Muscle layer of colon (tissue), 2 donors: Measurements from ENCODE around the gene UNC45B.
"Not testable (repeated sequence)": the region's sequence is repeated elsewhere in the genome, so short reads cannot be mapped to it uniquely, and the experiment has no call there.

ENCODE experiments used
- H3K27ac ChIP-seq: one replicate; pipeline ENCODE4 v1.7.0; 2013; ENCODE audit warnings: low read depth, mild to moderate bottlenecking, low read length, moderate library complexity
- H3K27me3 ChIP-seq, 2 donors: one replicate each; pipeline ENCODE4 v1.7.0; 2013; ENCODE audit warnings: low read length in 2 of 2, mild to moderate bottlenecking in 2 of 2; ENCODE audit not compliant: insufficient read depth in 2 of 2, control insufficient read depth in 1 of 2
- H3K36me3 ChIP-seq: one replicate; pipeline ENCODE4 v1.7.0; 2013; ENCODE audit warnings: mild to moderate bottlenecking, low read length; ENCODE audit not compliant: insufficient read depth
- H3K4me1 ChIP-seq: one replicate; pipeline ENCODE4 v1.7.0; 2013; ENCODE audit warnings: mild to moderate bottlenecking, low read length; ENCODE audit not compliant: insufficient read depth
- H3K4me3 ChIP-seq, 2 donors: one replicate each; pipeline ENCODE4 v1.7.0; 2013; ENCODE audit warnings: low read length in 2 of 2, low read depth in 1 of 2, mild to moderate bottlenecking in 1 of 2, moderate library complexity in 1 of 2
- H3K9ac ChIP-seq: one replicate; pipeline ENCODE4 v1.7.0; 2013; ENCODE audit warnings: low read length
- H3K9me3 ChIP-seq: one replicate; pipeline ENCODE4 v1.7.0; 2013; ENCODE audit warnings: mild to moderate bottlenecking, low read length
- donor health status: abdominal sarcoma.
- donor health status: Adenocarcinoma of cecum.

The UNC45B gene

DNA sequence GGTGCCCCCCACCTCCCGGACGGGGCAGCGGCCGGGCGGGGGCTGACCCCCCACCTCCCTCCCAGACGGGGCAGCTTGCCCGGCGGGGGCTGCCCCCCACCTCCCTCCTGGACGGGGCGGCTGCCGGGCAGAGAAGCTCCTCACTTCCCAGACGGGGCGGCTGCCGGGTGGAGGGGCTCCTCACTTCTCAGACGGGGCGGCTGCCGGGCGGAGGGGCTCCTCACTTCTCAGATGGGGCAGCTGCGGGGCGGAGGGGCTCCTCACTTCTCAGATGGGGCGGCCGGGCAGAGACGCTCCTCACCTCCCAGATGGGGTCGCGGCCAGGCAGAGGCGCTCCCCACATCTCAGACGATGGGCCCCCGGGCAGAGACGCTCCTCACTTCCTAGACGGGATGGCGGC lies 47.4 kb downstream of the UNC45B start:
- H3K36me3 ChIP-seq, H3K27ac ChIP-seq, H3K4me3 ChIP-seq, H3K9me3 ChIP-seq, H3K9ac ChIP-seq, H3K27me3 ChIP-seq, H3K4me1 ChIP-seq: not testable (repeated sequence)

DNA sequence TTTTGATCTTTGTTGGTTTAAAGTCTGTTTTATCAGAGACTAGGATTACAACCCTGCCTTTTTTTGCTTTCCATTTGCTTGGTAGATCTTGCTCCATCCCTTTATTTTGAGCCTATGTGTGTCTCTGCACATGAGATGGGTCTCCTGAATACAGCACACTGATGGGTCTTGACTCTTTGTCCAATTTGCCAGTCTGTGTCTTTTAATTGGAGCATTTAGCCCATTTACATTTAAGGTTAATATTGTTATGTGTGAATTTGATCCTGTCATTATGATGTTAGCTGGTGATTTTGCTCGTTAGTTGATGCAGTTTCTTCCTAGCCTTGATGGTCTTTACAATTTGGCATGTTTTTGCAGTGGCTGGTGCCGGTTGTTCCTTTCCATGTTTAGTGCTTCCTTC lies 55.0 kb downstream of the UNC45B start:
- not testable (repeated sequence) for H3K36me3 ChIP-seq, H3K9ac ChIP-seq, H3K27ac ChIP-seq, H3K9me3 ChIP-seq, H3K4me3 ChIP-seq, H3K4me1 ChIP-seq, H3K27me3 ChIP-seq

DNA sequence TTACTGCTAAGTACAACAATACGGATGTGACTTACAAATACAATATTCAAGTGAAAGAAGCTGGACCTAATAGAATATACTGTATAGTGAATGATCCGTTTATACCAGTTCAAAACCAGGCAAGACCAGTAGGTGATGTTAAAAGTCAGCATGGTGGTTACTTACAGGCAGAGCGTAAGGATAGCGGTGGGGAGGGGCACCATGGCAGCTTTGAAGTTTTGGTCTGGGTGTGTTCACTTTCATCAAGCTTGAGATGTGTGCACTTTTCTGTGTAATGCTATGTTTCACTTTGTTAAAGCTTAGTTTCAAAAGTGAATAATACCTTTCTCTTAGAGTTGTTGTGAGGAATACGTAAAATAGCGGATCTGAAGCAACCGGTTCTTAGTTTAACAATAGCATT lies 63.1 kb downstream of the UNC45B start:
- no peaks in the 10 kb centered on the region for H3K4me1 ChIP-seq
- no peak overlapping the region for H3K9ac ChIP-seq
- no peak overlapping the region for H3K27ac ChIP-seq
- no peaks in the 10 kb centered on the region for H3K27me3 ChIP-seq
- H3K36me3 ChIP-seq: no peaks in the 10 kb centered on the region
- no peaks in the 10 kb centered on the region for H3K9me3 ChIP-seq
- no peak overlapping the region for H3K4me3 ChIP-seq

DNA sequence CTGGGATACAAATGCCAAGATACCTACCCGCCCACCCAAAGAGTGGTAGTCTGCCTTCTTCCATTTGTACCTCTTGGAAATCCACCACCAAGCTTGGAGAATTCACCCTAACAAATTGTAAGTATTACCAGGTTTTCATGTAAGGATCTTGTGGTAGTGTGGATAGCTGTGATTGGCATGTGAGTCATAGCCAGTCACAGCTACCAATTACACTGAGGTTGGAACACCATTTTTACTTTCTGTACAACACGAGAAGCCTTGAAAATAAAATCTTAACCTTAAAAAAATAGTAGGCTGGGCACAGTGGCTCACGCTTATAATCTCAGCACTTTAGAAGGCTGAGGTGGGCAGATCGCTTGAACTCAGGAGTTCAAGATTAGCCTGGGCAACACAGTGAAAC lies 65.1 kb downstream of the UNC45B start:
- no peaks in the 10 kb centered on the region for H3K36me3 ChIP-seq
- H3K27me3 ChIP-seq: no peaks in the 10 kb centered on the region
- no peak overlapping the region for H3K27ac ChIP-seq
- no peak overlapping the region for H3K9ac ChIP-seq
- H3K9me3 ChIP-seq: no peaks in the 10 kb centered on the region
- no peaks in the 10 kb centered on the region for H3K4me1 ChIP-seq
- H3K4me3 ChIP-seq: no peak overlapping the region

DNA sequence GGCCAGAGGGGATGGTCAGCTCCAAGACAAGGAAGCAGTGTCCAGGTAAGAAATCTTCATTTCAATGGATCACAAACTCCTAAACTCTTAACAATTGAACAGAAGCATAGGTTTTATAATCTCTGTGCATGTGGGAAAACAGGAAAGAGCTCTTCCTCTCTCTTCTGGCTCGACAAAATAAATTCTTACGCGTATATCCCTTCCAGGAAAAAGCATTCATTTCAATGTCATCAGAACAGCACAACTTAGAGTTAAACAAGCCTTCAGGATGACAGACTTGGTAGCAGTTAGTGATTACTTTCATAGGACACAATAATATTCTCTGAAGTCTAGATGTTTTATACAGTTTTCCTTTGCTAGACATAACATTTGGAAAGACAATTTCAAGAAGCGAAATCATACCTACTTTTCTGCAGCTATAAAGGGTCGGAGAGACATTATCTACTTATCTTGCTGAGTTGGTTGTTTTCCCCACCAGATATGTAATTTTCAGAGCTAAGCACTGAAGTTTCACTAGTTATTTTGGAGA lies 65.9 kb downstream of the UNC45B start:
- Histone ChIP-seq H3K27me3 (no peaks in the 10 kb centered on the region), H3K27ac (no peak overlapping the region), H3K9me3 (no peaks in the 10 kb centered on the region), H3K9ac (no peak overlapping the region), H3K4me1 (no peaks in the 10 kb centered on the region), H3K36me3 (no peaks in the 10 kb centered on the region), H3K4me3 (no peak overlapping the region)

DNA sequence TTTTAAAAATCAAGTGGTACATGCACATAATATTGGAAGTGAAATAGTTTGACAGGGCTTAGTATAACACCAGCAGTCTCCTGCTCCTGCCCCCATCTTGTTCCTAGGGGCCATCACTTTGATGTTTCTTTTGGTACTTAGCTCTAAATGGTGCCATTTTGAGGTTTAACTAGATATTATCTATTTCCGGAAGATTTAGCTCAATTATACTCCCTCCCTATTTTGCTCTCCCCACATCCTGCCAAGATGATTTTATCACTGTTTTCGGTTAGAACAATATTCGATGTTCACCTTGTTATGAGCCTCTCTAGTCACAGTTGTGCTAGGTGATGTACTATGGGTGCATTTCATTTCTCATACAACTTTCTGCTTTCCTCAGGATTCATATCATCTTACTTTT lies 66.6 kb downstream of the UNC45B start:
- Histone ChIP-seq H3K9ac (no peak overlapping the region), H3K4me1 (no peaks in the 10 kb centered on the region), H3K9me3 (no peaks in the 10 kb centered on the region), H3K27me3 (no peaks in the 10 kb centered on the region), H3K4me3 (no peak overlapping the region), H3K27ac (no peak overlapping the region), H3K36me3 (no peaks in the 10 kb centered on the region)

DNA sequence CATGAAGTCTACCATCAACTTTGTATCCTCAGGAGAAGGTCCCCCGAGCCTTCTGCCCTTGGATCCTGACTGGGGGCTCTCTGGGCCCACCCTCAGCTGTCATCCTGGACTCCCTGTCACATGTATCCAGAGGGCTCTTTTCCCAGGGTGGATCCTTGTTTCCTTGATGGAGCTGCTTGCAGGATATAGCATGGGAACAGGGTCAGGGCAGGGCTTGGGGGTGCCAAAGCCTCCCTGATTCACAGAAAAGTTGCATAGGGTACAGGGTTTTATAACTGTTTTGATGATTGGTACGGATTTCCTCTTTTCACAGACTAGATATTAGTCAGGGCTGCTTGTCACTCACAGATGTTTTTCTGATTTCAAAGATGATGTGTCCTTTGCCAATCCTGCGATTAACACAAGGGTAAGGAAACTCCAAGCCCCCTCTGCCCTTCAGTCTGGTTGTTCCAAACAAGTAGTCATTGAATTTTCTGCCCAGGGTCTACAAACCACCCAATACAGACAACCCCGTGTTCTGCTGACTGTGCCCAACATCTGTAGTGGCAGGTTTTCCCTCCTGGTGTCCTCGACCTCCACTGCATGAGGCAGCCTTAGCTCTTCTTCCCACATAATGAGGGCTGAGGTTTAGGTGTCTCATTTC lies 67.1 kb downstream of the UNC45B start:
- H3K9ac ChIP-seq: no peak overlapping the region
- no peak overlapping the region for H3K4me3 ChIP-seq
- no peaks in the 10 kb centered on the region for H3K36me3 ChIP-seq
- H3K4me1 ChIP-seq: no peaks in the 10 kb centered on the region
- no peaks in the 10 kb centered on the region for H3K27me3 ChIP-seq
- H3K9me3 ChIP-seq: no peaks in the 10 kb centered on the region
- no peak overlapping the region for H3K27ac ChIP-seq

DNA sequence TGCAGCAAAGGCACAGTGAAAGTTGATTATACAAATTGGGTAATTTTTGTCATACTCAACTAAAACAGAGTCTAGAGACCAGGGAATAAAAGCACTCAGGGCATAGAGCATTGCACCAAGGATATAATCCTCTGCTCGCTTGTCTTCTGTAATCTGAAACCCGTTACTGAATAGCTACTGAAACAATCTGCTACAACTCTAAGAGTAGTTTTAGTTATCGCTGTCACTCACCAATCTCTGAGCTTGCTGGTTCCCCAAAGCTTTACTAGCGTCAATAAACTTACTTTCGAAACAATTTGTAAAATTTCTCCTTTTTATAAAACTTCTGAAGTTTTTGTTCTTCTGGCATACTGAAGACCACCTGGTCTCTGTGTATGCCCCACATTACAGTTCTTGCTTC lies 69.5 kb downstream of the UNC45B start:
- Histone ChIP-seq H3K9me3 (no peaks in the 10 kb centered on the region), H3K27ac (no peak overlapping the region), H3K36me3 (no peaks in the 10 kb centered on the region), H3K4me1 (no peaks in the 10 kb centered on the region), H3K4me3 (no peak overlapping the region), H3K9ac (no peak overlapping the region), H3K27me3 (no peaks in the 10 kb centered on the region)

DNA sequence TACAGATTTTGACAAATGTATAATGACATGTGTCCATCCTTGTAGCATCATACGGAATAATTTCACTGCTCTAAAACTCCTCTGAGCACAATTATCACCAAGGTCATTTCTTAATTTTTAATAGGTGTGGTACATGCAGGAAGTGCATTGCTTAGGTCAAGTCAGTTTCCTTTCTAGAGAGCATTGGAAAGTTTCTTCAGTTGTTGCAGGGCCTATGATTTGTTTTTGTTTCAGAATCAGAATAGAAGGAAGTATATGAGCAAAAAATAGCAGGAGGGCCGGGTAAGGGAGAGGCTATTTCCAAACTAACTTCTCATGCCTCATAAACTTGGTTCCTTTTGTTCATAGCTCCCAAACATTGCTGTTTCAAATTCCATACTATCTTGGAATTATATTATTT lies 71.3 kb downstream of the UNC45B start:
- no peaks in the 10 kb centered on the region for H3K4me1 ChIP-seq
- H3K27ac ChIP-seq: no peak overlapping the region
- H3K9me3 ChIP-seq: peaks cover 3% of the 10 kb centered on the region

DNA sequence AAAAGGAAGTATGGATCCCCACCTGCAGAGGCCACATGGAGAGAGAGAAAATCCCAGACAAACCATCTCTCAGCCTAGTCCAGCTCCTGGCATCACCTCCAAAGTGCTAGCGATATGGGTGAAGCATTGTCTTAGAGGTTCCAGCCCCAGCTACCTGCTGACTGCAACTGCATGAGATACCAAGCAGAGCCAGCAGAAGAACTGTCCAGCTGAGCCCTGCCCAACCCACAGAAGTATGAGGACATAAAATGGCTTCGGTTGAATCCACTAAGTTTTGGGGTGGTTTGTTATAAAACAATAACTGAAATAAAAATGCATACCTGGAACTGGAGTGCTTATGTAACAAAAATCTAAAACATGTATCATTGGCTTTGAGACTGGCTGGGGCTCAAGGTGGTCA lies 74.8 kb downstream of the UNC45B start:
- H3K4me3 ChIP-seq: no peak overlapping the region
- H3K36me3 ChIP-seq: no peaks in the 10 kb centered on the region
- H3K9me3 ChIP-seq: peaks cover 3% of the 10 kb centered on the region
- no peak overlapping the region for H3K9ac ChIP-seq
- no peaks in the 10 kb centered on the region for H3K4me1 ChIP-seq
- no peak overlapping the region for H3K27ac ChIP-seq
- H3K27me3 ChIP-seq: no peaks in the 10 kb centered on the region

More for the DNA sequence above, 71.3 kb downstream of the UNC45B start:
- Histone ChIP-seq H3K4me3 (no peak overlapping the region), H3K9ac (no peak overlapping the region), H3K27me3 (no peaks in the 10 kb centered on the region), H3K36me3 (no peaks in the 10 kb centered on the region)

DNA sequence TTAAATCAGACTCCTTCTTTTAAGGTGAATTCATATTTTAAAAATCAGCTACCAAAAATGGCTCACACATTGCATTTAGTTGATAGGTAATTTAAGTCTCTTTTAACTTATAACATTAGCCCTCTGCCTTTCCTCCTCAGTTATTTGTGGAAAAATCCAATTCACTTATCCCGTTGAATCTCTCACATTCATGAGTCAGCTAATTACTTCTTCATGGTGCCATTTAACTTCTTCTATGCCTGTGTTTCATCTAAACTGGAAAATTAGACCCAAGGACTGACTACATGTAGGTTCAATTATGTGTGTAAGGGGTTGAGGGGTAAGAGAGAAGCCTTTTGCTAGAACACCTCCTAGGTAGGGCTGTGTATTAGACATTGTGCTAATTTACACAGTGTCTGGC lies 76.8 kb downstream of the UNC45B start:
- Histone ChIP-seq H3K36me3 (no peaks in the 10 kb centered on the region), H3K27me3 (no peaks in the 10 kb centered on the region), H3K9ac (no peak overlapping the region), H3K4me1 (no peaks in the 10 kb centered on the region), H3K4me3 (no peak overlapping the region), H3K27ac (no peak overlapping the region), H3K9me3 (peaks cover 3% of the 10 kb centered on the region)

DNA sequence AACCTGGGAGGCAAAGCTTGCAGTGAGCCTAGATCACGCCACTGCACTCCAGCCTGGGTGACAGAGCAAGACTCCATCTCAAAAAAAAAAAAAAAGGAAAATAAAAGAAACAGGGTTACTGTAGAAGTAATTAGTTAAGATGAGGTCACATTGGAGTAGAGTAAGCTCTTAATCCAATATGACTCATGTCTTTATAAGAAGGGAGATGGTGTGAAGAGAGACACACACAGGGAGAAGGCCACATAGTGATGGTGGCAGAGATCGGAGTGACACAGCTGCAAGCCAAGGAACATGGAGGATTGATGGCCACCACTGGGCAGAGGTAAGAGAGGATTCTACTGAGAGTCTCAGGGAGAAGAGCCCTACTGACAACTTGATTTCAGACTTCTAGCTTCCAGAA lies 79.9 kb downstream of the UNC45B start:
- Histone ChIP-seq H3K4me3 (no peak overlapping the region), H3K4me1 (no peaks in the 10 kb centered on the region), H3K36me3 (no peaks in the 10 kb centered on the region), H3K27me3 (no peaks in the 10 kb centered on the region), H3K27ac (no peak overlapping the region), H3K9ac (no peak overlapping the region), H3K9me3 (peaks cover under 1% of the 10 kb centered on the region)
